Psoas muscle (tissue), 8 donors: ENCODE measurements around the gene IDH3G. TPM values are rescaled to one million over a fixed set of nuclear protein-coding genes. Genes with fewer than 3 reads are reported as not detected.

Source experiments
- ATAC-seq, 4 donors: fragments of 200-7000 bp; cut with Tn5 transposase; one replicate each; pipeline ENCODE4 v1.9.1; 2020; ENCODE audit warnings: moderate library complexity in 3 of 4, mild to moderate bottlenecking in 2 of 4
- DNase-seq, 2 donors: peaks; one replicate each; pipeline ENCODE4 v3.0.0-alpha.2; 2020
- H3K27ac ChIP-seq: fragments of 200-600 bp; one replicate; pipeline ENCODE4 v1.8.0; 2022
- H3K27me3 ChIP-seq, 3 donors: fragments of 200-600 bp in 1 of 3; one replicate each; pipeline versions ENCODE4 v1.6.1 to v1.8.0; 2013 to 2022; ENCODE audit warnings: low read length in 2 of 3, mild to moderate bottlenecking in 2 of 3, moderate library complexity in 1 of 3; ENCODE audit not compliant: insufficient read depth in 3 of 3
- H3K36me3 ChIP-seq, 2 donors: fragments of 200-600 bp in 1 of 2; one replicate each; pipeline versions ENCODE4 v1.6.1 to v1.8.0; 2013 to 2022; ENCODE audit warnings: low read depth in 1 of 2, mild to moderate bottlenecking in 1 of 2, moderate library complexity in 1 of 2; ENCODE audit not compliant: insufficient read depth in 1 of 2
- H3K4me1 ChIP-seq: fragments of 200-600 bp; one replicate; pipeline ENCODE4 v1.8.0; 2022
- H3K4me3 ChIP-seq: fragments of 200-600 bp; one replicate; pipeline ENCODE4 v1.8.0; 2022; ENCODE audit warnings: mild to moderate bottlenecking
- H3K9me3 ChIP-seq: fragments of 200-600 bp; one replicate; pipeline ENCODE4 v1.8.0; 2022
- WGBS, 3 donors: extraction: QIAGEN DNeasy Blood & Tissue Kit; methylation state at CpG; one replicate each; pipeline versions ENCODE4 v1.1.6 to v1.1.7; 2013; 5-methylcytosine and 5-hydroxymethylcytosine counted together
- intact Hi-C, 2 donors: fragments of 100-400 bp; cut with DNase I; formaldehyde crosslinking; loops; one replicate each; pipeline versions ENCODE4 v1.11.0 to v1.14.2; 2022
- polyA plus RNA-seq, 3 donors: library from polyadenylated mRNA; stranded (reverse); fragments of 200-250 nt; gene quantifications; one replicate each; pipeline ENCODE4 v1.2.3, GENCODE V29; 2013
- total RNA-seq, 4 donors: library from RNA; stranded (reverse); fragmentation: NEBNext Ultra II Directional in 2 of 4; extraction: Animal tissue kit (Norgen Biotek cat#: 25700) in 2 of 4; gene quantifications; one replicate each; pipeline versions ENCODE4 v1.2.1 to v1.2.4, GENCODE V29; 2021 to 2023
- TF ChIP-seq, protein P1 (sequence below): fragments of 200-600 bp; IDR thresholded peaks from one replicate; pipeline ENCODE4 v1.8.0; 2022; ENCODE audit warnings: antibody characterized with exemption
- donor health status: healthy with polysubstance abuse.
- donor health status: DM: no; HTN: no; CAD: no; lungs with moderate emphysema.
- donor health status: Bipolar disorder and iron deficiency.
- donor health status: healthy.
- donor health status: DM: yes; HTN: yes; CAD: no.
- donor health status: DM: no; HTN: no; CAD: no.
- donor health status: DM: no; HTN: no; CAD: no.
- donor health status: DM: yes; HTN: yes; CAD: no.

Gene IDH3G
- total and polyA plus RNA-seq, 7 donors: 25.0 to 56.9 (median 50.5) TPM

GRCh38 chrX:153778181-153778580 is 16.0 kb downstream of the IDH3G start:
- DNase-seq (peak in 1 of 2 donors; percentile 43), ATAC-seq (no peak)

DNA sequence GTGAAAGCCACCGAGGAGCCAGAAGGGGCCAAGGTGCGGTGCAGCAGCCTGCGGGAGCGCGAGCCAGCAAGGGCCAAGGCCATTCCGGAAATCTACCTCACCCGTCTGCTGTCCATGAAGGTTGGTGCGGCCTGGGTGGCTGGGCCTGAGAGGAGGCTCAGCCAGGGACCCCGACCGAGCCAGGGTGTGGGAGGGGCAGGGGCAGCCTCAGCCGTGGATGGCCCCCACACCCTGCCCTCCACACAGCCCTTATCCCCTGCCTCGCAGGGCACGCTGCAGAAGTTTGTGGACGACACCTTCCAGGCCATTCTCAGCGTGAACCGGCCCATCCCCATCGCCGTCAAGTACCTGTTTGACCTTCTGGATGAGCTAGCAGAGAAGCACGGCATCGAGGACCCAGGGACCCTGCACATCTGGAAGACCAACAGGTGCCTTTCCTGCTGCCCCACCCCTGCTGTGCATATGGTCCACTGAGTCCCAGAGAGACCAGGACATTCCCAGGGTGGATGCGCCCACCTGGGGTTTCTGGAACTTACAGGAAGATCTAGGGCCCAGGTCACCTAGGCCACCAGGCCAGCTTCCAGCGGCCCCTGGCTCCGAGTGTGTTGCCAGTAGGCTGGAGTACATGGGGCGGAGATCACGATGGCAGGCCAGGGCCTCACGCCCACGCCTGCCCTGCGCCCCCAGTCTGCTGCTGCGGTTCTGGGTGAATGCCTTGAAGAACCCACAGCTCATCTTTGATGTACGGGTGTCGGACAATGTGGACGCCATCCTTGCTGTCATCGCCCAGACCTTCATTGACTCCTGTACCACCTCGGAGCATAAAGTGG is 16.7 kb downstream of the IDH3G start:
- DNase-seq (peak; percentile 10 to 40), ATAC-seq (no peak)
- Histone ChIP-seq H3K27ac (no peak overlapping the region), H3K36me3 (no peaks in the 10 kb centered on the region), H3K4me1 (no peaks in the 10 kb centered on the region), H3K27me3 (no peaks in the 10 kb centered on the region), H3K4me3 (no peak overlapping the region), H3K9me3 (no peaks in the 10 kb centered on the region)
- TF ChIP-seq, protein P1, sequence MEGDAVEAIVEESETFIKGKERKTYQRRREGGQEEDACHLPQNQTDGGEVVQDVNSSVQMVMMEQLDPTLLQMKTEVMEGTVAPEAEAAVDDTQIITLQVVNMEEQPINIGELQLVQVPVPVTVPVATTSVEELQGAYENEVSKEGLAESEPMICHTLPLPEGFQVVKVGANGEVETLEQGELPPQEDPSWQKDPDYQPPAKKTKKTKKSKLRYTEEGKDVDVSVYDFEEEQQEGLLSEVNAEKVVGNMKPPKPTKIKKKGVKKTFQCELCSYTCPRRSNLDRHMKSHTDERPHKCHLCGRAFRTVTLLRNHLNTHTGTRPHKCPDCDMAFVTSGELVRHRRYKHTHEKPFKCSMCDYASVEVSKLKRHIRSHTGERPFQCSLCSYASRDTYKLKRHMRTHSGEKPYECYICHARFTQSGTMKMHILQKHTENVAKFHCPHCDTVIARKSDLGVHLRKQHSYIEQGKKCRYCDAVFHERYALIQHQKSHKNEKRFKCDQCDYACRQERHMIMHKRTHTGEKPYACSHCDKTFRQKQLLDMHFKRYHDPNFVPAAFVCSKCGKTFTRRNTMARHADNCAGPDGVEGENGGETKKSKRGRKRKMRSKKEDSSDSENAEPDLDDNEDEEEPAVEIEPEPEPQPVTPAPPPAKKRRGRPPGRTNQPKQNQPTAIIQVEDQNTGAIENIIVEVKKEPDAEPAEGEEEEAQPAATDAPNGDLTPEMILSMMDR: no peak
- intact Hi-C loops: no loop called here
- WGBS, 3 donors: 83 to 86% (median 85%) methylated on average over 23 to 34 of the region's 34 CpGs

More at GRCh38 chrX:153778181-153778580, 16.0 kb downstream of the IDH3G start:
- Histone ChIP-seq H3K4me1 (no peaks in the 10 kb centered on the region), H3K4me3 (no peak overlapping the region), H3K36me3 (peaks cover 0 to 2% of the 10 kb centered on the region in 2 donors), H3K27ac (no peak overlapping the region), H3K27me3 (no peaks in the 10 kb centered on the region), H3K9me3 (no peaks in the 10 kb centered on the region)
- intact Hi-C loops: no loop called here
- WGBS, 3 donors: 60 to 73% (median 68%) methylated on average over 12 to 17 of the region's 17 CpGs
- TF ChIP-seq, protein P1: no peak

GRCh38 chrX:153776611-153777045 is 17.5 kb downstream of the IDH3G start:
- H3K27me3 ChIP-seq: no peaks in the 10 kb centered on the region
- H3K4me3 ChIP-seq: no peak overlapping the region
- no peaks in the 10 kb centered on the region for H3K36me3 ChIP-seq
- ATAC-seq: no peak
- TF ChIP-seq, protein P1: no peak
- no peak overlapping the region for H3K27ac ChIP-seq
- DNase-seq: peak in 1 of 2 donors; percentile 12
- no peaks in the 10 kb centered on the region for H3K9me3 ChIP-seq
- intact Hi-C loops: no loop called here
- WGBS, 3 donors: 79 to 82% (median 80%) methylated on average over 1 to 9 of the region's 22 CpGs
- no peaks in the 10 kb centered on the region for H3K4me1 ChIP-seq

DNA sequence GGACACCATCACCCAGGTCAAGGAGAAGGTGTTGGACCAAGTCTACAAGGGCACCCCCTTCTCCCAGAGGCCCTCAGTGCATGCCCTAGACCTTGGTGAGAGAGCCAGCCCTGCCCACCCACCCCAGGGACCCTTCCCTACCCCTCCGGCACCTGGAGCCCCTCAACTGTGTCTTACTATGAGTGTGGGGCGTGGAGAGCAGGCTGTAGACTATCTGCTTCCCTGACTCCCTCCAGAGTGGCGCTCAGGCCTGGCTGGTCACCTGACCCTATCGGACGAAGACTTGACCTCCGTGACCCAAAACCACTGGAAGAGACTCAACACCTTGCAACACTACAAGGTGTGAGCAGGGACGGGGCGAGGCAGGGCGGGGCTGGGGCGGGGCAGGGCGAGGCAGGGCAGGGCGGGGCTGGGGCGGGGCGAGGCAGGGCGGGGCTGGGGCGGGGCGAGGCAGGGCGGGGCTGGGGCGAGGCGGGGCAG is 18.0 kb downstream of the IDH3G start:
- WGBS, 3 donors: 74 to 100% (median 78%) methylated on average over 1 to 20 of the region's 20 CpGs
- Histone ChIP-seq H3K9me3 (no peaks in the 10 kb centered on the region), H3K4me3 (no peak overlapping the region), H3K27me3 (no peaks in the 10 kb centered on the region), H3K36me3 (no peaks in the 10 kb centered on the region), H3K27ac (no peak overlapping the region), H3K4me1 (no peaks in the 10 kb centered on the region)
- DNase-seq (peak in 1 of 2 donors; percentile 18), ATAC-seq (no peak)
- intact Hi-C loops: no loop called here
- TF ChIP-seq, protein P1: no peak
